Fibroblast of lung (primary cell): ENCODE measurements around the gene RTTN. TPM values are rescaled to one million over a fixed set of nuclear protein-coding genes. Genes with fewer than 3 reads are reported as not detected.

Source experiments
- DNase-seq, 2 donors: peaks; one replicate each; pipeline versions ENCODE4 v3.0.0 to v3.0.0-alpha.2; 2010; ENCODE audit warnings: low read depth in 2 of 2
- H2AFZ ChIP-seq: 2 replicates; pipeline ENCODE4 v1.5.1; 2012; ENCODE audit warnings: low read length, control low read depth, inconsistent platforms
- H3K27ac ChIP-seq: 2 replicates; pipeline ENCODE4 v1.5.1; 2011; ENCODE audit warnings: low read length, control low read depth; ENCODE audit not compliant: insufficient read depth
- H3K27me3 ChIP-seq: 2 replicates; pipeline ENCODE4 v1.5.1; 2011; ENCODE audit warnings: mild to moderate bottlenecking, low read length; ENCODE audit not compliant: control insufficient read depth, insufficient read depth
- H3K36me3 ChIP-seq: 2 replicates; pipeline ENCODE4 v1.5.1; 2011; ENCODE audit warnings: low read length; ENCODE audit not compliant: control insufficient read depth, insufficient read depth
- H3K4me1 ChIP-seq: 2 replicates; pipeline ENCODE4 v1.5.1; 2011; ENCODE audit warnings: low read length; ENCODE audit not compliant: control insufficient read depth, insufficient read depth; ENCODE audit errors: extremely low read depth
- H3K4me2 ChIP-seq: 2 replicates; pipeline ENCODE4 v1.5.1; 2011; ENCODE audit warnings: low read length, control low read depth; ENCODE audit not compliant: insufficient read depth; ENCODE audit errors: extremely low read depth
- H3K4me3 ChIP-seq, 4 experiments: fragments of 200-600 bp in 1 of 4; sonication (generic) in 1 of 4; replicated peaks in 1 of 4; 2 replicates each; pipeline ENCODE4 v1.5.1; 2011 to 2016; ENCODE audit warnings: low read length in 4 of 4, low read depth in 3 of 4, mild to moderate bottlenecking in 3 of 4, control low read depth in 2 of 4, inconsistent platforms in 1 of 4, mixed read lengths in 1 of 4; ENCODE audit not compliant: insufficient read depth in 1 of 4; ENCODE audit errors: control extremely low read depth in 1 of 4
- H3K79me2 ChIP-seq: 2 replicates; pipeline ENCODE4 v1.5.1; 2012; ENCODE audit warnings: mild to moderate bottlenecking, low read length, inconsistent platforms; ENCODE audit not compliant: control insufficient read depth, insufficient read depth
- H3K9ac ChIP-seq: 2 replicates; pipeline ENCODE4 v1.5.1; 2011; ENCODE audit warnings: mild to moderate bottlenecking, low read length, control low read depth; ENCODE audit not compliant: insufficient read depth
- H3K9me3 ChIP-seq: 2 replicates; pipeline ENCODE4 v1.5.1; 2012; ENCODE audit warnings: low read depth, low read length; ENCODE audit not compliant: control insufficient read depth, insufficient read depth
- H4K20me1 ChIP-seq: 2 replicates; pipeline ENCODE4 v1.5.1; 2011; ENCODE audit warnings: low read length; ENCODE audit not compliant: control insufficient read depth, insufficient read depth; ENCODE audit errors: extremely low read depth
- EZH2 ChIP-seq: IDR thresholded peaks from 2 replicates; pipeline ENCODE4 v1.5.1; 2012; ENCODE audit warnings: low read length, control low read depth, mild to moderate bottlenecking; ENCODE audit errors: missing control alignments
- polyA plus RNA-seq, 2 donors: library from polyadenylated mRNA; depleted of rRNA in 1 of 2; stranded (reverse) in 1 of 2; unstranded in 1 of 2; fragments of >200 nt; gene quantifications; 2 replicates each; pipeline ENCODE4 v1.2.1, GENCODE V29; 2011 to 2012; ENCODE audit warnings: missing spikeins in 1 of 2
- total RNA-seq: library from RNA; depleted of rRNA; stranded (reverse); fragments of >200 nt; gene quantifications from 2 replicates; pipeline ENCODE4 v1.2.1, GENCODE V29; 2014
- TF ChIP-seq, protein P1 (sequence below), 2 donors: IDR thresholded peaks in 1 of 2; conservative IDR thresholded peaks in 1 of 2; 1 replicate in 1 of 2; 2 replicates in 1 of 2; pipeline ENCODE4 v1.5.1; 2011 to 2012; ENCODE audit warnings: low read length in 2 of 2, control low read depth in 1 of 2, inconsistent platforms in 1 of 2, low read depth in 1 of 2, mild to moderate bottlenecking in 1 of 2

The RTTN gene
- total and polyA plus RNA-seq, 2 donors (not counting 1 experiment from before 2014, with no cell fraction given) = 5.4 to 19.0 TPM

DNA sequence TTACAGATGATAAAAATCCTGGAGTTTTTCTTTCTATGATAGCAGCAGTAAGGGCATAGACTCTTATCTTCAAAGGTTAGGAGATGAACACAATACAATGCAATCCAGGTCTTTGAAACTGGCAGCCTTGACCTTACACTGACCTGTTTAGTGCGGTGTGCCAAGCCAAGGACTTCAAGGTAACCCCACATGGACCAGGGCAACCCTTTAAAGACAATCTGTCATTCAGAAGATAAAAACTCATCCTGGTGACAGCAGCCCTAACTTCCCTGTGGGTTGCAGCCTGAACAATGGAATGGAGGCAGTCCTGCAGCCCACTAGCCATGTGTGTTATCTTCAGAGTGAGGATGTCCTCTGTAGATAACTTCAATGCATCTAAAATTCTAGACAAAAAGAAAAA, 78.1 kb downstream of the RTTN start:
- TF ChIP-seq, protein P1, sequence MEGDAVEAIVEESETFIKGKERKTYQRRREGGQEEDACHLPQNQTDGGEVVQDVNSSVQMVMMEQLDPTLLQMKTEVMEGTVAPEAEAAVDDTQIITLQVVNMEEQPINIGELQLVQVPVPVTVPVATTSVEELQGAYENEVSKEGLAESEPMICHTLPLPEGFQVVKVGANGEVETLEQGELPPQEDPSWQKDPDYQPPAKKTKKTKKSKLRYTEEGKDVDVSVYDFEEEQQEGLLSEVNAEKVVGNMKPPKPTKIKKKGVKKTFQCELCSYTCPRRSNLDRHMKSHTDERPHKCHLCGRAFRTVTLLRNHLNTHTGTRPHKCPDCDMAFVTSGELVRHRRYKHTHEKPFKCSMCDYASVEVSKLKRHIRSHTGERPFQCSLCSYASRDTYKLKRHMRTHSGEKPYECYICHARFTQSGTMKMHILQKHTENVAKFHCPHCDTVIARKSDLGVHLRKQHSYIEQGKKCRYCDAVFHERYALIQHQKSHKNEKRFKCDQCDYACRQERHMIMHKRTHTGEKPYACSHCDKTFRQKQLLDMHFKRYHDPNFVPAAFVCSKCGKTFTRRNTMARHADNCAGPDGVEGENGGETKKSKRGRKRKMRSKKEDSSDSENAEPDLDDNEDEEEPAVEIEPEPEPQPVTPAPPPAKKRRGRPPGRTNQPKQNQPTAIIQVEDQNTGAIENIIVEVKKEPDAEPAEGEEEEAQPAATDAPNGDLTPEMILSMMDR (conservative IDR thresholded peaks at IDR 0.05 in 1 of 2, IDR thresholded peaks at IDR 0.05 in 1 of 2; ENCODE audit: low read depth in 1 of 2, low read length in 2 of 2) = no peak
- no peak for TF ChIP-seq EZH2
- Histone ChIP-seq H3K9ac (no peak overlapping the region), H3K4me3 (no peak overlapping the region), H3K36me3 (no peaks in the 10 kb centered on the region), H3K9me3 (no peaks in the 10 kb centered on the region), H3K27me3 (no peaks in the 10 kb centered on the region), H4K20me1 (no peaks in the 10 kb centered on the region), H3K79me2 (no peaks in the 10 kb centered on the region), H3K27ac (no peak overlapping the region), H3K4me2 (no peak overlapping the region), H2AFZ (no peak overlapping the region), H3K4me1 (peaks cover 2% of the 10 kb centered on the region)
- no peak for DNase-seq

DNA sequence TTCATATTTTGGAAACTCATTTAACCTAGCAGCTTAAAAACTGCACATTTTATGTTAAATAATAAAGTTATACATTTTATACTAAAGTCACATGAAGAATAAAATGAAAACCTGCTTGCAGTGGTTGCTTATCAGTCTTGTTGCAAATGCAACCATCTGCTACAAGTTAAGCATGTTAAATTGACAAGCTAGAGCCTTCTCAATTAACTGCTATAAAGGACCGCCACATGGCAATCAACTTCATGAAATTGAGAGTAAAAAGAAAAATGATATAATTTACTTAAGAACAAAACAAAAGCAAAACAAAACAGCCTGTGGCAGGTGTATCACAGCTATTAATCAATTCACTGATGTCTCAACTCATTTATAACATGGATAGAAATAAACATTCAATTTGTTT, 78.7 kb downstream of the RTTN start:
- Histone ChIP-seq H3K27me3 (no peaks in the 10 kb centered on the region), H4K20me1 (no peaks in the 10 kb centered on the region), H3K4me1 (no peaks in the 10 kb centered on the region), H3K27ac (no peak overlapping the region), H3K79me2 (no peaks in the 10 kb centered on the region), H3K9ac (no peak overlapping the region), H3K4me2 (no peak overlapping the region), H3K36me3 (no peaks in the 10 kb centered on the region), H3K9me3 (no peaks in the 10 kb centered on the region), H3K4me3 (no peak overlapping the region), H2AFZ (no peak overlapping the region)
- no peak for TF ChIP-seq EZH2
- TF ChIP-seq, protein P1 (conservative IDR thresholded peaks at IDR 0.05 in 1 of 2, IDR thresholded peaks at IDR 0.05 in 1 of 2; ENCODE audit: low read depth in 1 of 2, low read length in 2 of 2) = no peak
- DNase-seq = no peak

DNA sequence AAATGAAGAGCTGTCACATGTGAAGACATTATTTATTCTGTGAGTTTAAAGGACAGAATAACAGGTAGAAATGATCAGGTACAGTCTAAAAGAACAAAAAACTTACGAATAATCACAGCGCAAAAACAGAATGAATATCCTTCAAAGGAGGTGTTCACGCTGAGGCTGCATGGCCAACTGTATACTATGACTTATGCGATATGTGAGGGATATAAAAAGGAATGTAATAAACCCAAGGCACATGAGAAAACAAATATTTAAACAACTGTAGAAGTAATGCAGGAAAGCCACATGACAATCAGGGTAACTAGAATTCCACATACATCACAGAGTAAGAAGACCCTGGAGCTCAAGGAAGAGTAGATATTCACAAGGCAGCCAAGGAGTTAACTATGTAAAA, 81.3 kb downstream of the RTTN start:
- Histone ChIP-seq H3K27ac (no peak overlapping the region), H2AFZ (no peak overlapping the region), H3K9me3 (no peaks in the 10 kb centered on the region), H3K4me1 (no peaks in the 10 kb centered on the region), H3K4me3 (no peak overlapping the region), H3K79me2 (no peaks in the 10 kb centered on the region), H3K4me2 (no peak overlapping the region), H3K36me3 (no peaks in the 10 kb centered on the region), H3K27me3 (no peaks in the 10 kb centered on the region), H3K9ac (no peak overlapping the region), H4K20me1 (no peaks in the 10 kb centered on the region)
- DNase-seq = no peak
- TF ChIP-seq, protein P1 (conservative IDR thresholded peaks at IDR 0.05 in 1 of 2, IDR thresholded peaks at IDR 0.05 in 1 of 2; ENCODE audit: low read depth in 1 of 2, low read length in 2 of 2) = no peak
